Breast epithelium (tissue), 4 donors: Measurements from ENCODE around the gene BID. TPM values are rescaled to one million over a fixed set of nuclear protein-coding genes. Genes with fewer than 3 reads are reported as not detected.

ENCODE experiments used
- DNase-seq, 2 donors: peaks; one replicate each; pipeline ENCODE4 v3.0.0-alpha.2; 2019; ENCODE audit warnings: low spot score in 2 of 2
- H3K27ac ChIP-seq, 2 donors: fragments of 200-600 bp; sonication (generic) in 1 of 2; one replicate each; pipeline ENCODE4 v1.5.1; 2016 to 2019; ENCODE audit warnings: mild to moderate bottlenecking in 1 of 2
- H3K27me3 ChIP-seq, 2 donors: fragments of 200-600 bp; sonication (generic) in 1 of 2; one replicate each; pipeline versions ENCODE4 v1.5.1 to v1.6.0; 2017 to 2019; ENCODE audit warnings: control low read depth in 1 of 2, mild to moderate bottlenecking in 1 of 2
- H3K36me3 ChIP-seq: fragments of 200-600 bp; one replicate; pipeline ENCODE4 v1.5.1; 2019
- H3K4me1 ChIP-seq, 2 donors: fragments of 200-600 bp; sonication (generic); one replicate each; pipeline ENCODE4 v1.5.1; 2016 to 2019; ENCODE audit warnings: control low read depth in 1 of 2
- H3K4me3 ChIP-seq, 3 donors: fragments of 200-600 bp; sonication (generic); 1 replicate in 2 of 3; 2 replicates in 1 of 3; pipeline ENCODE4 v1.5.1; 2016 to 2019; ENCODE audit warnings: mild to moderate bottlenecking in 3 of 3, moderate library complexity in 2 of 3
- H3K9me3 ChIP-seq, 2 donors: fragments of 200-600 bp; sonication (generic) in 1 of 2; one replicate each; pipeline ENCODE4 v1.5.1; 2016 to 2019; ENCODE audit warnings: control low read depth in 1 of 2
- CTCF ChIP-seq, 3 donors: fragments of 450-650 bp; IDR thresholded peaks; one replicate each; pipeline ENCODE4 v1.5.1; 2016 to 2017; ENCODE audit warnings: antibody characterized with exemption in 3 of 3, mild to moderate bottlenecking in 3 of 3, moderate library complexity in 3 of 3
- POLR2A ChIP-seq: fragments of 450-650 bp; IDR thresholded peaks from one replicate; pipeline ENCODE4 v1.6.1; 2016; ENCODE audit warnings: antibody characterized with exemption, mild to moderate bottlenecking, moderate library complexity
- POLR2AphosphoS5 ChIP-seq, 3 donors: sonication (generic); formaldehyde crosslinking; IDR thresholded peaks; one replicate each; pipeline ENCODE4 v1.6.1; 2017; ENCODE audit warnings: antibody characterized with exemption in 3 of 3
- intact Hi-C: fragments of 100-400 bp; cut with DNase I; formaldehyde crosslinking; loops from one replicate; pipeline ENCODE4 v1.15.1; 2023; ENCODE audit warnings: low total_unique reads
- total RNA-seq, 3 donors: library from RNA; depleted of rRNA; stranded (reverse); fragments of >200 nt; gene quantifications; one replicate each; pipeline ENCODE4 v1.1.0, GENCODE V29; 2016

BID gene
- total RNA-seq, 3 donors from 2014 or later, result 25.9 to 35.7 (median 29.0) TPM

GRCh38 chr22:17712441-17712840, 61.8 kb downstream of the BID start:
- Histone ChIP-seq H3K9me3 (no peaks in the 10 kb centered on the region), H3K4me3 (no peak overlapping the region), H3K27me3 (no peaks in the 10 kb centered on the region), H3K27ac (no peak overlapping the region), H3K36me3 (no peaks in the 10 kb centered on the region), H3K4me1 (no peaks in the 10 kb centered on the region)
- TF ChIP-seq POLR2A (no peak), CTCF (IDR thresholded peaks at IDR 0.05) (no peak), POLR2AphosphoS5 (IDR thresholded peaks at IDR 0.05) (no peak)
- intact Hi-C loops, result no loop called here
- DNase-seq, result no peak

- H3K9me3 ChIP-seq, result no peaks in the 10 kb centered on the region
- TF ChIP-seq POLR2A, result no peak
- no peak for TF ChIP-seq CTCF (IDR thresholded peaks at IDR 0.05)
- no peak for TF ChIP-seq POLR2AphosphoS5 (IDR thresholded peaks at IDR 0.05)
- no peak overlapping the region for H3K4me3 ChIP-seq
- no peaks in the 10 kb centered on the region for H3K27me3 ChIP-seq
- H3K4me1 ChIP-seq, result no peaks in the 10 kb centered on the region
- intact Hi-C loops, result no loop called here
- H3K36me3 ChIP-seq, result no peaks in the 10 kb centered on the region
- DNase-seq, result no peak
- no peak overlapping the region for H3K27ac ChIP-seq
These were observed 64.2 kb downstream of the BID start for GRCh38 chr22:17710023-17710422.

GRCh38 chr22:17707526-17707925, 66.7 kb downstream of the BID start:
- H3K4me1 ChIP-seq, result no peaks in the 10 kb centered on the region
- H3K36me3 ChIP-seq, result no peaks in the 10 kb centered on the region
- peak overlapping the region in 2 of 3 donors; percentile 35 to 43 for H3K4me3 ChIP-seq
- no peaks in the 10 kb centered on the region for H3K9me3 ChIP-seq
- DNase-seq, result no peak
- intact Hi-C loops, result no loop called here
- H3K27ac ChIP-seq, result peak overlapping the region; percentile 71 to 75
- TF ChIP-seq POLR2A (no peak), CTCF (IDR thresholded peaks at IDR 0.05) (no peak), POLR2AphosphoS5 (IDR thresholded peaks at IDR 0.05) (no peak)
- H3K27me3 ChIP-seq, result no peaks in the 10 kb centered on the region

GRCh38 chr22:17706947-17707346, 67.3 kb downstream of the BID start:
- peak overlapping the region; percentile 34 to 43 (median 35) for H3K4me3 ChIP-seq
- intact Hi-C loops, result no loop called here
- no peaks in the 10 kb centered on the region for H3K27me3 ChIP-seq
- DNase-seq, result no peak
- no peaks in the 10 kb centered on the region for H3K9me3 ChIP-seq
- H3K36me3 ChIP-seq, result no peaks in the 10 kb centered on the region
- H3K4me1 ChIP-seq, result no peaks in the 10 kb centered on the region
- TF ChIP-seq POLR2A (no peak), POLR2AphosphoS5 (IDR thresholded peaks at IDR 0.05) (no peak), CTCF (IDR thresholded peaks at IDR 0.05) (no peak)
- peak overlapping the region; percentile 71 to 75 for H3K27ac ChIP-seq

- TF ChIP-seq CTCF (IDR thresholded peaks at IDR 0.05) (no peak), POLR2AphosphoS5 (IDR thresholded peaks at IDR 0.05) (peak in 1 of 3 donors; percentile 70), POLR2A (no peak)
- Histone ChIP-seq H3K27ac (peak overlapping the region; percentile 71 to 75), H3K36me3 (no peaks in the 10 kb centered on the region), H3K27me3 (no peaks in the 10 kb centered on the region), H3K9me3 (no peaks in the 10 kb centered on the region), H3K4me1 (no peaks in the 10 kb centered on the region), H3K4me3 (peak overlapping the region; percentile 34 to 43 (median 35))
- peak in 1 of 2 donors; percentile 61 for DNase-seq
- intact Hi-C loops, result no loop called here
These were observed 68.0 kb downstream of the BID start for GRCh38 chr22:17705951-17706900.
